Measurements from ENCODE around the gene IBA57. TPM values are rescaled to one million over a fixed set of nuclear protein-coding genes. Genes with fewer than 3 reads are reported as not detected.

IBA57 gene
- total RNA-seq, 2 donors from 2014 or later, result 11.0 to 16.9 TPM

DNA sequence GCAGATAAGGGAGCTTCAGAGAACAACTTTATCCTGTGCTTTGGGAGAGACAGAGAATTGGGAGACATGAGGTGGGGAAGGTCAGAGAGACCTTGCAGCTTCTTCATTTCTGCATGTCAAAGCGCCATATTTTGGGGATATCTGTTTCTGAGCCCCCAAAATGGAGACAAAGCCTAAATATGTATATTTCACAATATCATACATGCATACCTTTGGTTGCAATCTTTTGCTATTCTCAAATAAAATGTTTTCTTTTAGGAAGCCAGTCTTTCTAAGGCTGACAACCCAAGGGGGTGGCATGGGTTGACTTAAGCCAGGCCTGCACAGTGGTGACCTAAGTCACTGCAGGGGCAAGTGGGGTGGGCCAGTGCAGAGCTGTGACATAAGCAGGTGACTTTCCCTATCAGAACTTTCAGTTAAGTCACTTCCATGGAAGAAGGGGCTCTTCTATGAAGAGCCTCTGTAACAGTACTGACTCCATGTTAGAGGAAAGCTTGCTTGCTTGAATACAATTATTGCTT, 42.6 kb upstream of the IBA57 start:
- DNase-seq, result no peak
- Histone ChIP-seq H3K4me1 (no peaks in the 10 kb centered on the region), H3K9ac (ENCODE audit: low read depth in 2 of 2, low read length in 2 of 2) (no peak overlapping the region), H3K36me3 (no peaks in the 10 kb centered on the region), H3K9me3 (no peaks in the 10 kb centered on the region), H3K27me3 (no peaks in the 10 kb centered on the region), H3K4me3 (no peak overlapping the region), H3K27ac (no peak overlapping the region)
- intact Hi-C loops (cut with DNase I), result no loop called here
- TF ChIP-seq, protein P1, sequence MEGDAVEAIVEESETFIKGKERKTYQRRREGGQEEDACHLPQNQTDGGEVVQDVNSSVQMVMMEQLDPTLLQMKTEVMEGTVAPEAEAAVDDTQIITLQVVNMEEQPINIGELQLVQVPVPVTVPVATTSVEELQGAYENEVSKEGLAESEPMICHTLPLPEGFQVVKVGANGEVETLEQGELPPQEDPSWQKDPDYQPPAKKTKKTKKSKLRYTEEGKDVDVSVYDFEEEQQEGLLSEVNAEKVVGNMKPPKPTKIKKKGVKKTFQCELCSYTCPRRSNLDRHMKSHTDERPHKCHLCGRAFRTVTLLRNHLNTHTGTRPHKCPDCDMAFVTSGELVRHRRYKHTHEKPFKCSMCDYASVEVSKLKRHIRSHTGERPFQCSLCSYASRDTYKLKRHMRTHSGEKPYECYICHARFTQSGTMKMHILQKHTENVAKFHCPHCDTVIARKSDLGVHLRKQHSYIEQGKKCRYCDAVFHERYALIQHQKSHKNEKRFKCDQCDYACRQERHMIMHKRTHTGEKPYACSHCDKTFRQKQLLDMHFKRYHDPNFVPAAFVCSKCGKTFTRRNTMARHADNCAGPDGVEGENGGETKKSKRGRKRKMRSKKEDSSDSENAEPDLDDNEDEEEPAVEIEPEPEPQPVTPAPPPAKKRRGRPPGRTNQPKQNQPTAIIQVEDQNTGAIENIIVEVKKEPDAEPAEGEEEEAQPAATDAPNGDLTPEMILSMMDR (IDR thresholded peaks at IDR 0.05), result no peak

DNA sequence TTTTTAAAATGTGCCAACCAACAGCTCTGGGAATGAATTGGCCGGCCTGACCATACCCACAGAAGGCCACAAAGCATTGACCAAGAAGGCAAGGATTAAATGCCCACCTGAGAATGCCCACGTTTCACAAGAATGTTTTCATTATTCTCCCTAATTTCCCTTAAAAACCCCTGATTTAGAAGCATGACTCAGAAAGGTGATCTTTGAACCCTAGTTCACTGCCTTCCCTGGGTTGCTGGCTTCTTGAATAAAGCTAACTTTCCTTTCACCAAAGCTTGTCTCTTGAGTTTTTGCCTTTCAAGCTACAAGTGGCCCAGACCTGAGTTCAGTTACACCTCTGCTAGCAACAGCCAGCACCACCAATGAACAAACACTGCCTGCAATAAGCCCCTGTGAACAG, 42.1 kb upstream of the IBA57 start:
- Histone ChIP-seq H3K9me3 (no peaks in the 10 kb centered on the region), H3K27ac (no peak overlapping the region), H3K36me3 (no peaks in the 10 kb centered on the region), H3K27me3 (no peaks in the 10 kb centered on the region), H3K4me1 (no peaks in the 10 kb centered on the region), H3K4me3 (no peak overlapping the region), H3K9ac (ENCODE audit: low read depth in 2 of 2, low read length in 2 of 2) (no peak overlapping the region)
- no peak for DNase-seq
- intact Hi-C loops (cut with DNase I), result no loop called here
- TF ChIP-seq, protein P1 (IDR thresholded peaks at IDR 0.05), result no peak

DNA sequence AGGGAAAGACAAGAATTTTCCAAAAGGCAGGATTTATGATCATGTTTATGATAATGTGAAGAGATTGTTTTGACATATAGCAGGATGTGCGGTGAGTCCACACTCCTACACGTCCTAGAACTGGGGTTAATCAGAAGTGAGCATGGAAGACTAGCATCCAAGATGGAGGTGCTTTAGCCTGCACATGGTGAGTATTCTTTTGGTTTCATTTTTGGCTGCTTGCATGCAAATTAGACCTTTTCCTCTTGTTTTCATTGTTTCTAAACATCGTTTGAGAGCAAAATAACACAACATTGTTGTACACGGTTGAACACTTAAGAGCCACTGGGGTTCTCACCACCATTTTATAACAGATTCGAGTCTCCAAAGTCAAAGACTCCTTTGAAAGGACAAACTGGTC, 40.4 kb upstream of the IBA57 start:
- H3K4me3 ChIP-seq, result no peak overlapping the region
- no peak overlapping the region for H3K9ac ChIP-seq (ENCODE audit: low read depth in 2 of 2, low read length in 2 of 2)
- TF ChIP-seq, protein P1 (IDR thresholded peaks at IDR 0.05), result no peak
- H3K4me1 ChIP-seq, result no peaks in the 10 kb centered on the region
- no peak for DNase-seq
- no peaks in the 10 kb centered on the region for H3K36me3 ChIP-seq
- no peaks in the 10 kb centered on the region for H3K9me3 ChIP-seq
- H3K27ac ChIP-seq, result no peak overlapping the region
- H3K27me3 ChIP-seq, result peaks cover 1% of the 10 kb centered on the region
- intact Hi-C loops (cut with DNase I), result no loop called here

DNA sequence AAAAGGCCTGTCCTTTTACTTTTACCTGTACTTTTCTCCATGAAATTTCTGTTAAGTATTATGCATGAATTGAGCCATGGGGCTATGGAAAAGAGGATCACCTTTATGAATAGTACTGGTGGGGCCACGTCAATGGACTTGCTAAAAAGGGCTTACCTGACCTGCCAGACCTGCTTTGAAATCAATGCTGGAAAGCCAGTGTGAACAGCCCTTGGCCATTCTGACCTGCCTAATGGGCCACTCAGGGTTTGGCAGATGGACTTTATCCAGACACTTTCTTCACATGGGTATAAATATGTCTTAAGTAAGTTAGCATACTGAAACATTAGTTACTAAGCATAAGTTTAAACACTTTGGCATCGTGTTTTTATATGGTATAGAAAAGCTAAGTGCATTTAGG, 33.8 kb upstream of the IBA57 start:
- no peaks in the 10 kb centered on the region for H3K9me3 ChIP-seq
- DNase-seq, result no peak
- intact Hi-C loops (cut with DNase I), result loop anchor here (5.0 kb wide), 1 partner anchor 41 kb away; no protein-coding TSS in a partner anchor

DNA sequence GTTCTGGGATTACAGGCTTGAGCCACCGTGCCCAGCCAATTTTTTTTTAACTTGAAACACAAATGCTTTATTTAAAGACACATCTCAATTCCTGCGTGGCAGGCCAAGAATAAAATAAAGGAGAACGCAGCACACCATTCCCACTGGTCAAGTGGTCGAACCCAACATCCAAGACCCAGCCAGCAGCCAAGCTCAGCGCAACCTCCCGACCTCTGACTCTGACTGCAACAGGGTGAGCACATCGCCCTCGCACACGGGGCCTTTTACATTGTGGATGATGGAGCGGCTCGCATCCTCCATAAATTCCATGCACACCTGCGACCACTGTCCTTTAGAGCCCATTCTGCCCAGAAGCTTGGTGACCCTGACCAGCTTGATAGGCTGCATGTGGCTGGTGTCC, 31.0 kb upstream of the IBA57 start:
- Histone ChIP-seq H3K27me3 (peaks cover 3% of the 10 kb centered on the region), H3K9me3 (no peaks in the 10 kb centered on the region), H3K4me1 (no peaks in the 10 kb centered on the region), H3K4me3 (no peak overlapping the region), H3K9ac (ENCODE audit: low read depth in 2 of 2, low read length in 2 of 2) (no peak overlapping the region), H3K36me3 (no peaks in the 10 kb centered on the region), H3K27ac (no peak overlapping the region)
- TF ChIP-seq, protein P1 (IDR thresholded peaks at IDR 0.05), result no peak
- no peak for DNase-seq
- intact Hi-C loops (cut with DNase I), result loop anchor here (5.0 kb wide), 1 partner anchor 38 kb away; no protein-coding TSS in a partner anchor

More for the DNA sequence above, 33.8 kb upstream of the IBA57 start:
- TF ChIP-seq, protein P1 (IDR thresholded peaks at IDR 0.05), result no peak
- no peaks in the 10 kb centered on the region for H3K4me1 ChIP-seq
- H3K9ac ChIP-seq (ENCODE audit: low read depth in 2 of 2, low read length in 2 of 2), result no peak overlapping the region
- no peak overlapping the region for H3K27ac ChIP-seq
- peaks cover 3% of the 10 kb centered on the region for H3K27me3 ChIP-seq
- H3K36me3 ChIP-seq, result no peaks in the 10 kb centered on the region
- no peak overlapping the region for H3K4me3 ChIP-seq
